Measurements from ENCODE around the gene CLDN19.

GRCh38 chr1:42744148-42744413 lies 4.0 kb upstream of the CLDN19 start:
- TF ChIP-seq ZC3H10 (CRISPR knock-in tag; IDR thresholded peaks at IDR 0.05), result no peak
- no peak for TF ChIP-seq ZNF565 (CRISPR knock-in tag; conservative IDR thresholded peaks at IDR 0.05; ENCODE audit: low read depth)
- TF ChIP-seq ZFP3 (CRISPR knock-in tag; IDR thresholded peaks at IDR 0.05), result no peak
- TF ChIP-seq RARB (CRISPR knock-in tag; IDR thresholded peaks at IDR 0.05), result no peak
- no peak for TF ChIP-seq ESRRG (CRISPR knock-in tag; IDR thresholded peaks at IDR 0.05)

Data from SK-N-SH treated with all-trans-retinoic acid at 6 μM for 48 hours (cell line).